ENCODE measurements around the gene DCX. TPM values are rescaled to one million over a fixed set of nuclear protein-coding genes. Genes with fewer than 3 reads are reported as not detected.

The DCX gene
- total RNA-seq, 1 experiment from 2014 or later, result 0.13 TPM

DNA sequence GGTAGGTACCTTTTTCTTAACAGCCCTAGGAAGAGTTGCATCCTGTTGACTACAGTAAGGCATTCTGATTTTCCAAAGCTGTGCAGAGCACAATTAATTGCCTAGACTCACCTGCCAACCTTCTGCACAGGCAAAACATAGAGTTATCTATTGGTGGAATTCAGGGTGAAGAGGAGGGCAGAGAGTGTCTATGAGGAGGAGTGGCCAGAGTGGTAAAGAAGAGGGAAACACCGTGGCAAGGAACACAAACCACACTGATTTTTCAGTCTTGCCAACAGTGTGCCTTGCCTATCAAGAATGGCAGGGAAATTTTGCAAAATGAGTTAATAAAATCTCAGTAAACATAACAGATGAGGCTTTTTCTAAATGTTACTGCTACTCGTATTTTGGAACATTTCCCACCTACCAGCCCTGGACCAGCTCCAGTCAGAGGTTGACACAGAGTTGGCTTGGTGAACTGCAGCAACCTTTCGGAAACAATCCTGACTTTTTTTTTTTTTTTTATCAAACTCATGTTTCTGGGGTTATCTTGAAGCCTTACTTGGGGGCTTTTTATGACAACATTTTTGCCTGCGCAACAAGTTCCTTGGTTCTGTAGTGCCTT, 73.8 kb downstream of the DCX start:
- H3K4me1 ChIP-seq (ENCODE audit: control insufficient read depth, insufficient read depth, low read length), result no peaks in the 10 kb centered on the region
- BruUV-seq (replicated peaks), result no TSS peak
- no peaks in the 10 kb centered on the region for H3K9me3 ChIP-seq (ENCODE audit: control insufficient read depth, insufficient read depth, low read depth, low read length)
- ChIA-PET POLR2A (no interaction called here), CTCF (no interaction called here)
- TF ChIP-seq TCF7L2 (IDR thresholded peaks at IDR 0.05; ENCODE audit: low read depth, low read length), result no peak
- in situ Hi-C loops (cut with HindIII; ENCODE audit: low pct_unique_long_range_greater_than_20kb, low sequenced_read_pairs) (no loop called here), intact Hi-C loops (cut with micrococcal nuclease; ENCODE audit: unreplicated experiment) (no loop called here)
- no peak for DNase-seq (ENCODE audit: low read depth, low spot score)
- H3K4me3 ChIP-seq (ENCODE audit: low read depth in 2 of 2, low read length in 2 of 2), result no peak overlapping the region
- no peaks in the 10 kb centered on the region for H3K36me3 ChIP-seq (ENCODE audit: control insufficient read depth, insufficient read depth, low read length)
- no peaks in the 10 kb centered on the region for H3K27me3 ChIP-seq (ENCODE audit: control insufficient read depth, insufficient read depth, low read length)
- H3K27ac ChIP-seq (ENCODE audit: low read length), result no peak overlapping the region
- ATAC-seq, result no peak

- Histone ChIP-seq H3K9me3 (ENCODE audit: control insufficient read depth, insufficient read depth, low read depth, low read length) (no peaks in the 10 kb centered on the region), H3K4me3 (ENCODE audit: low read depth in 2 of 2, low read length in 2 of 2) (no peak overlapping the region), H3K27ac (ENCODE audit: low read length) (no peak overlapping the region), H3K36me3 (ENCODE audit: control insufficient read depth, insufficient read depth, low read length) (no peaks in the 10 kb centered on the region), H3K4me1 (ENCODE audit: control insufficient read depth, insufficient read depth, low read length) (no peaks in the 10 kb centered on the region), H3K27me3 (ENCODE audit: control insufficient read depth, insufficient read depth, low read length) (no peaks in the 10 kb centered on the region)
- in situ Hi-C loops (cut with HindIII; ENCODE audit: low pct_unique_long_range_greater_than_20kb, low sequenced_read_pairs), result no loop called here
- BruUV-seq (replicated peaks), result no TSS peak
- ChIA-PET POLR2A (interaction anchor here (0.6 kb wide), 1 partner anchor 1455 kb away, joined by 7 read pairs; no protein-coding TSS in a partner anchor), CTCF (no interaction called here)
- ATAC-seq, result no peak
- intact Hi-C loops (cut with micrococcal nuclease; ENCODE audit: unreplicated experiment), result no loop called here
- DNase-seq (ENCODE audit: low read depth, low spot score), result no peak
- no peak for TF ChIP-seq POLR2AphosphoS5 (IDR thresholded peaks at IDR 0.05; ENCODE audit: low read depth, low read length)
- no peak for TF ChIP-seq CTCF (IDR thresholded peaks at IDR 0.05)
- no peak for TF ChIP-seq SIN3A (IDR thresholded peaks at IDR 0.05; ENCODE audit: borderline replicate concordance, insufficient read depth, low read depth, low read length)
- no peak for TF ChIP-seq TCF7L2 (IDR thresholded peaks at IDR 0.05; ENCODE audit: low read depth, low read length)
- TF ChIP-seq, protein P1, sequence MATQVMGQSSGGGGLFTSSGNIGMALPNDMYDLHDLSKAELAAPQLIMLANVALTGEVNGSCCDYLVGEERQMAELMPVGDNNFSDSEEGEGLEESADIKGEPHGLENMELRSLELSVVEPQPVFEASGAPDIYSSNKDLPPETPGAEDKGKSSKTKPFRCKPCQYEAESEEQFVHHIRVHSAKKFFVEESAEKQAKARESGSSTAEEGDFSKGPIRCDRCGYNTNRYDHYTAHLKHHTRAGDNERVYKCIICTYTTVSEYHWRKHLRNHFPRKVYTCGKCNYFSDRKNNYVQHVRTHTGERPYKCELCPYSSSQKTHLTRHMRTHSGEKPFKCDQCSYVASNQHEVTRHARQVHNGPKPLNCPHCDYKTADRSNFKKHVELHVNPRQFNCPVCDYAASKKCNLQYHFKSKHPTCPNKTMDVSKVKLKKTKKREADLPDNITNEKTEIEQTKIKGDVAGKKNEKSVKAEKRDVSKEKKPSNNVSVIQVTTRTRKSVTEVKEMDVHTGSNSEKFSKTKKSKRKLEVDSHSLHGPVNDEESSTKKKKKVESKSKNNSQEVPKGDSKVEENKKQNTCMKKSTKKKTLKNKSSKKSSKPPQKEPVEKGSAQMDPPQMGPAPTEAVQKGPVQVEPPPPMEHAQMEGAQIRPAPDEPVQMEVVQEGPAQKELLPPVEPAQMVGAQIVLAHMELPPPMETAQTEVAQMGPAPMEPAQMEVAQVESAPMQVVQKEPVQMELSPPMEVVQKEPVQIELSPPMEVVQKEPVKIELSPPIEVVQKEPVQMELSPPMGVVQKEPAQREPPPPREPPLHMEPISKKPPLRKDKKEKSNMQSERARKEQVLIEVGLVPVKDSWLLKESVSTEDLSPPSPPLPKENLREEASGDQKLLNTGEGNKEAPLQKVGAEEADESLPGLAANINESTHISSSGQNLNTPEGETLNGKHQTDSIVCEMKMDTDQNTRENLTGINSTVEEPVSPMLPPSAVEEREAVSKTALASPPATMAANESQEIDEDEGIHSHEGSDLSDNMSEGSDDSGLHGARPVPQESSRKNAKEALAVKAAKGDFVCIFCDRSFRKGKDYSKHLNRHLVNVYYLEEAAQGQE (IDR thresholded peaks at IDR 0.05; ENCODE audit: insufficient read depth in 1 of 2, low read depth in 2 of 2, low read length in 1 of 2), result no peak
These were observed 74.8 kb downstream of the DCX start for GRCh38 chrX:111337067-111337637.

DNA sequence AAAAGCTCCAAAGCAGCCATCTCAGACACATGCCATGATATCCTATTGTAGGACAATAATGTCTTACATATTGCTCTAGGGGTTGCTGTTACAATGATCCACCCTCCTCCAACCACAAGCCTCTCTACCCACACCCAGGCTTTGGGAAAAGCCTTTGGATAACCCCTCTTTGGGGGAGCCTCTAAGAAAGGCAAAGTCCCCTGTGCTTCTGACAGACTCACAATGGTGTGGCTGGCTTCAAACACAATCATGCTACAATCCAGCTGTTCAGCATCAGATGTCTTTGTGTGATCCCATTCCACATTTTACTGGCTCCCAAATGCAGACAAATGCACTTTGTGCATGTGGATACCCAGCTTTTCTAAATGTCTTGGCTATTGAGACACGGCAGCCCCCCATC, 75.9 kb downstream of the DCX start:
- H3K36me3 ChIP-seq (ENCODE audit: control insufficient read depth, insufficient read depth, low read length), result no peaks in the 10 kb centered on the region
- in situ Hi-C loops (cut with HindIII; ENCODE audit: low pct_unique_long_range_greater_than_20kb, low sequenced_read_pairs) (no loop called here), intact Hi-C loops (cut with micrococcal nuclease; ENCODE audit: unreplicated experiment) (no loop called here)
- H3K27me3 ChIP-seq (ENCODE audit: control insufficient read depth, insufficient read depth, low read length), result no peaks in the 10 kb centered on the region
- ChIA-PET POLR2A (no interaction called here), CTCF (no interaction called here)
- BruUV-seq (replicated peaks), result no TSS peak
- DNase-seq (ENCODE audit: low read depth, low spot score) (no peak), ATAC-seq (no peak)
- H3K9me3 ChIP-seq (ENCODE audit: control insufficient read depth, insufficient read depth, low read depth, low read length), result no peaks in the 10 kb centered on the region
- H3K4me3 ChIP-seq (ENCODE audit: low read depth in 2 of 2, low read length in 2 of 2), result no peak overlapping the region
- TF ChIP-seq SIN3A (IDR thresholded peaks at IDR 0.05; ENCODE audit: borderline replicate concordance, insufficient read depth, low read depth, low read length) (no peak), POLR2AphosphoS5 (IDR thresholded peaks at IDR 0.05; ENCODE audit: low read depth, low read length) (no peak)
- H3K4me1 ChIP-seq (ENCODE audit: control insufficient read depth, insufficient read depth, low read length), result no peaks in the 10 kb centered on the region
- no peak overlapping the region for H3K27ac ChIP-seq (ENCODE audit: low read length)

Measured in Panc1 (cell line).